HG02870 (cell line): ENCODE data around the gene CNPY2.
"Not testable (repeated sequence)": the region's sequence is repeated elsewhere in the genome, so short reads cannot be mapped to it uniquely, and the experiment has no call there.

ENCODE experiments used
- ATAC-seq: cut with Tn5 transposase; IDR thresholded peaks from one replicate; pipeline ENCODE4 v1.9.1; 2021; ENCODE audit warnings: mild to moderate bottlenecking, moderate library complexity; ENCODE audit not compliant: unreplicated experiment

CNPY2 gene

GRCh38 chr12:56315622-56316473, at the start of gene CNPY2:
Gene CNPY2, minus strand, starts transcription at chr12:56315988. Its CDS starts 771 bp downstream, at chr12:56315217.
- ATAC-seq = peak; percentile 86

- ATAC-seq = no peak
These were observed 46.6 kb upstream of the CNPY2 start, which contains the start of gene APOF for GRCh38 chr12:56362130-56363059. Gene APOF, minus strand, starts transcription at chr12:56362857. Its CDS starts 112 bp downstream, at chr12:56362745.

- ATAC-seq = no peak
These were observed 45.8 kb upstream of the CNPY2 start for GRCh38 chr12:56361487-56362129.

GRCh38 chr12:56359851-56360767, 44.3 kb upstream of the CNPY2 start, which contains the start of gene STAT2:
Gene STAT2, minus strand, starts transcription at chr12:56360107. Its CDS starts 3,536 bp downstream, at chr12:56356571.
- peak; percentile 95 for ATAC-seq

GRCh38 chr12:56358836-56359532, 43.2 kb upstream of the CNPY2 start:
- no peak for ATAC-seq

- ATAC-seq = no peak
These were observed 35.5 kb upstream of the CNPY2 start for GRCh38 chr12:56351325-56351724.

GRCh38 chr12:56350662-56351061, 34.9 kb upstream of the CNPY2 start:
- no peak for ATAC-seq

GRCh38 chr12:56348776-56349175, 33.0 kb upstream of the CNPY2 start:
- ATAC-seq = no peak

- not testable (repeated sequence) for ATAC-seq
These were observed 31.5 kb upstream of the CNPY2 start for GRCh38 chr12:56347255-56347654.

- ATAC-seq = no peak
These were observed 30.9 kb upstream of the CNPY2 start for GRCh38 chr12:56346675-56347074.

GRCh38 chr12:56342290-56342689, 26.5 kb upstream of the CNPY2 start:
- ATAC-seq = not testable (repeated sequence)

GRCh38 chr12:56341616-56342015, 25.8 kb upstream of the CNPY2 start:
- no peak for ATAC-seq

- ATAC-seq = no peak
These were observed 23.3 kb upstream of the CNPY2 start for GRCh38 chr12:56339158-56339422.

GRCh38 chr12:56338308-56339157, 22.7 kb upstream of the CNPY2 start, which contains the start of gene IL23A:
Gene IL23A, plus strand, starts transcription at chr12:56338884. Its CDS starts 161 bp downstream, at chr12:56339045.
- peak; percentile 41 for ATAC-seq

- ATAC-seq = no peak
These were observed 22.0 kb upstream of the CNPY2 start for GRCh38 chr12:56337753-56338251.

- no peak for ATAC-seq
These were observed 20.8 kb upstream of the CNPY2 start for GRCh38 chr12:56336361-56337167.

- not testable (repeated sequence) for ATAC-seq
These were observed 19.7 kb upstream of the CNPY2 start for GRCh38 chr12:56335527-56335926.

GRCh38 chr12:56334490-56334793, 18.7 kb upstream of the CNPY2 start:
- no peak for ATAC-seq
